GF-D8 (cell line): ENCODE measurements around the gene PUS1.

ENCODE experiments used
- DNase-seq: peaks from one replicate; lab custom pipeline; 2025; lab: John Stamatoyannopoulos, UW

The PUS1 gene

GRCh38 chr12:131916306-131917138 is 12.6 kb upstream of the PUS1 start:
- DNase-seq: no peak

- no peak for DNase-seq
Observed at GRCh38 chr12:131917139-131917710, 11.9 kb upstream of the PUS1 start.

- no peak for DNase-seq
Observed at GRCh38 chr12:131917711-131918306, 11.3 kb upstream of the PUS1 start.

- no peak for DNase-seq
Observed at GRCh38 chr12:131918311-131919050, 10.6 kb upstream of the PUS1 start.

- DNase-seq: no peak
Observed at GRCh38 chr12:131919051-131919347, 10.1 kb upstream of the PUS1 start.

- no peak for DNase-seq
Observed at GRCh38 chr12:131919366-131920156, 9.5 kb upstream of the PUS1 start.

- no peak for DNase-seq
Observed at GRCh38 chr12:131920157-131920508, 8.9 kb upstream of the PUS1 start.

- DNase-seq: no peak
Observed at GRCh38 chr12:131920902-131921840, 7.9 kb upstream of the PUS1 start.

GRCh38 chr12:131921866-131922769 is 7.0 kb upstream of the PUS1 start:
- no peak for DNase-seq

- no peak for DNase-seq
Observed at GRCh38 chr12:131922772-131923171, 6.3 kb upstream of the PUS1 start.

GRCh38 chr12:131923260-131923659 is 5.8 kb upstream of the PUS1 start:
- no peak for DNase-seq

- DNase-seq: no peak
Observed at GRCh38 chr12:131927110-131928079, 1.7 kb upstream of the PUS1 start.

- no peak for DNase-seq
Observed at GRCh38 chr12:131928080-131928710, 881 bp upstream of the PUS1 start.

- no peak for DNase-seq
Observed at GRCh38 chr12:131929581-131930456, 743 bp downstream of the PUS1 start.

GRCh38 chr12:131930510-131930909 is 1.4 kb downstream of the PUS1 start:
- no peak for DNase-seq

GRCh38 chr12:131933387-131933786 is 4.3 kb downstream of the PUS1 start:
- no peak for DNase-seq

- no peak for DNase-seq
Observed at GRCh38 chr12:131934535-131934934, 5.5 kb downstream of the PUS1 start.
